ENCODE results near the gene GUCY1A1.

GUCY1A1 gene

GRCh38 chr4:155673453-155673979 is 6.9 kb downstream of the GUCY1A1 start:
- no peak overlapping the region for H2BK120ac ChIP-seq (ENCODE audit: low read depth, low read length)
- H2BK5ac ChIP-seq (ENCODE audit: low read length) = no peak overlapping the region
- no peaks in the 10 kb centered on the region for H3K79me2 ChIP-seq (ENCODE audit: control insufficient read depth, insufficient read depth, low read length)
- no peak overlapping the region for H3K27ac ChIP-seq (ENCODE audit: low read depth, low read length)
- DNase-seq = no peak
- peaks cover 3% of the 10 kb centered on the region for H3K4me1 ChIP-seq (ENCODE audit: control insufficient read depth, low read depth, low read length)
- H2AK5ac ChIP-seq (ENCODE audit: low read length) = no peak overlapping the region
- no peak overlapping the region for H3K4ac ChIP-seq (ENCODE audit: low read depth, low read length)
- no peak overlapping the region for H3K18ac ChIP-seq (ENCODE audit: low read length)
- H2BK15ac ChIP-seq (replicated peaks; ENCODE audit: low read depth) = no peak overlapping the region
- H3K4me2 ChIP-seq (ENCODE audit: low read length) = no peak overlapping the region
- no peak overlapping the region for H4K8ac ChIP-seq (ENCODE audit: low read depth, low read length)
- H3K9ac ChIP-seq (ENCODE audit: low read length) = no peak overlapping the region
- no peak overlapping the region for H3K4me3 ChIP-seq (ENCODE audit: low read length)
- H3K79me1 ChIP-seq (ENCODE audit: low read length) = no peaks in the 10 kb centered on the region
- no peaks in the 10 kb centered on the region for H3K36me3 ChIP-seq (ENCODE audit: control insufficient read depth, insufficient read depth, low read length)
- H3K27me3 ChIP-seq (ENCODE audit: insufficient read depth, low read length, poor library complexity) = no peaks in the 10 kb centered on the region
- H3K23ac ChIP-seq (ENCODE audit: low read length) = no peak overlapping the region
- no peak overlapping the region for H4K5ac ChIP-seq (ENCODE audit: low read length)
- H3K56ac ChIP-seq (ENCODE audit: low read length) = no peak overlapping the region
- no CpG with 5 or more reads among the region's 3 CpGs for WGBS (ENCODE audit: extremely low coverage, insufficient coverage, low lambda C conversion rate)

- H3K4me2 ChIP-seq (ENCODE audit: low read length) = no peak overlapping the region
- no CpG with 5 or more reads among the region's 6 CpGs for WGBS (ENCODE audit: extremely low coverage, insufficient coverage, low lambda C conversion rate)
Measured at GRCh38 chr4:155674669-155675071, 8.0 kb downstream of the GUCY1A1 start.

GRCh38 chr4:155675709-155676429 is 9.2 kb downstream of the GUCY1A1 start:
- Histone ChIP-seq H3K27ac (ENCODE audit: low read depth, low read length) (no peak overlapping the region), H3K23ac (ENCODE audit: low read length) (no peak overlapping the region), H3K4me2 (ENCODE audit: low read length) (no peak overlapping the region)

More at GRCh38 chr4:155674669-155675071, 8.0 kb downstream of the GUCY1A1 start:
- no peak overlapping the region for H3K4me3 ChIP-seq (ENCODE audit: low read length)
- H2BK120ac ChIP-seq (ENCODE audit: low read depth, low read length) = no peak overlapping the region
- H3K4me1 ChIP-seq (ENCODE audit: control insufficient read depth, low read depth, low read length) = peaks cover 3% of the 10 kb centered on the region
- H2BK15ac ChIP-seq (replicated peaks; ENCODE audit: low read depth) = peak overlapping the region; percentile 74
- H3K79me2 ChIP-seq (ENCODE audit: control insufficient read depth, insufficient read depth, low read length) = no peaks in the 10 kb centered on the region
- no peak overlapping the region for H3K9ac ChIP-seq (ENCODE audit: low read length)
- no peaks in the 10 kb centered on the region for H3K79me1 ChIP-seq (ENCODE audit: low read length)
- no peak overlapping the region for H3K18ac ChIP-seq (ENCODE audit: low read length)
- H4K8ac ChIP-seq (ENCODE audit: low read depth, low read length) = no peak overlapping the region
- H2AK5ac ChIP-seq (ENCODE audit: low read length) = no peak overlapping the region
- no peaks in the 10 kb centered on the region for H3K27me3 ChIP-seq (ENCODE audit: insufficient read depth, low read length, poor library complexity)
- no peak overlapping the region for H4K5ac ChIP-seq (ENCODE audit: low read length)
- DNase-seq = no peak
- H3K27ac ChIP-seq (ENCODE audit: low read depth, low read length) = no peak overlapping the region
- no peak overlapping the region for H3K23ac ChIP-seq (ENCODE audit: low read length)
- H3K4ac ChIP-seq (ENCODE audit: low read depth, low read length) = no peak overlapping the region
- no peaks in the 10 kb centered on the region for H3K36me3 ChIP-seq (ENCODE audit: control insufficient read depth, insufficient read depth, low read length)
- no peak overlapping the region for H3K56ac ChIP-seq (ENCODE audit: low read length)
- no peak overlapping the region for H2BK5ac ChIP-seq (ENCODE audit: low read length)

GRCh38 chr4:155676430-155676825 is 9.8 kb downstream of the GUCY1A1 start:
- Histone ChIP-seq H4K5ac (ENCODE audit: low read length) (no peak overlapping the region), H3K4me1 (ENCODE audit: control insufficient read depth, low read depth, low read length) (peaks cover 3% of the 10 kb centered on the region), H2AK5ac (ENCODE audit: low read length) (no peak overlapping the region), H3K4me2 (ENCODE audit: low read length) (no peak overlapping the region), H3K27me3 (ENCODE audit: insufficient read depth, low read length, poor library complexity) (no peaks in the 10 kb centered on the region), H3K56ac (ENCODE audit: low read length) (no peak overlapping the region), H3K4me3 (ENCODE audit: low read length) (no peak overlapping the region), H3K79me1 (ENCODE audit: low read length) (no peaks in the 10 kb centered on the region), H3K79me2 (ENCODE audit: control insufficient read depth, insufficient read depth, low read length) (no peaks in the 10 kb centered on the region), H3K27ac (ENCODE audit: low read depth, low read length) (no peak overlapping the region), H2BK15ac (replicated peaks; ENCODE audit: low read depth) (no peak overlapping the region), H3K36me3 (ENCODE audit: control insufficient read depth, insufficient read depth, low read length) (no peaks in the 10 kb centered on the region), H2BK120ac (ENCODE audit: low read depth, low read length) (no peak overlapping the region), H3K4ac (ENCODE audit: low read depth, low read length) (no peak overlapping the region), H3K18ac (ENCODE audit: low read length) (no peak overlapping the region), H3K23ac (ENCODE audit: low read length) (no peak overlapping the region), H2BK5ac (ENCODE audit: low read length) (no peak overlapping the region), H4K8ac (ENCODE audit: low read depth, low read length) (no peak overlapping the region), H3K9ac (ENCODE audit: low read length) (no peak overlapping the region)
- DNase-seq = peak; percentile 55
- WGBS (ENCODE audit: extremely low coverage, insufficient coverage, low lambda C conversion rate) = no CpG with 5 or more reads among the region's 4 CpGs

More at GRCh38 chr4:155675709-155676429, 9.2 kb downstream of the GUCY1A1 start:
- H3K18ac ChIP-seq (ENCODE audit: low read length) = no peak overlapping the region
- peaks cover 3% of the 10 kb centered on the region for H3K4me1 ChIP-seq (ENCODE audit: control insufficient read depth, low read depth, low read length)
- no CpG with 5 or more reads among the region's 2 CpGs for WGBS (ENCODE audit: extremely low coverage, insufficient coverage, low lambda C conversion rate)
- DNase-seq = peak; percentile 65
- H2BK120ac ChIP-seq (ENCODE audit: low read depth, low read length) = no peak overlapping the region
- H4K8ac ChIP-seq (ENCODE audit: low read depth, low read length) = no peak overlapping the region
- no peaks in the 10 kb centered on the region for H3K36me3 ChIP-seq (ENCODE audit: control insufficient read depth, insufficient read depth, low read length)
- H3K56ac ChIP-seq (ENCODE audit: low read length) = no peak overlapping the region
- H3K4me3 ChIP-seq (ENCODE audit: low read length) = no peak overlapping the region
- no peak overlapping the region for H2BK5ac ChIP-seq (ENCODE audit: low read length)
- no peaks in the 10 kb centered on the region for H3K79me2 ChIP-seq (ENCODE audit: control insufficient read depth, insufficient read depth, low read length)
- no peak overlapping the region for H3K9ac ChIP-seq (ENCODE audit: low read length)
- no peaks in the 10 kb centered on the region for H3K79me1 ChIP-seq (ENCODE audit: low read length)
- no peaks in the 10 kb centered on the region for H3K27me3 ChIP-seq (ENCODE audit: insufficient read depth, low read length, poor library complexity)
- no peak overlapping the region for H2BK15ac ChIP-seq (replicated peaks; ENCODE audit: low read depth)
- H4K5ac ChIP-seq (ENCODE audit: low read length) = no peak overlapping the region
- no peak overlapping the region for H2AK5ac ChIP-seq (ENCODE audit: low read length)
- H3K4ac ChIP-seq (ENCODE audit: low read depth, low read length) = no peak overlapping the region

GRCh38 chr4:155678011-155678410 is 11.4 kb downstream of the GUCY1A1 start:
- H3K36me3 ChIP-seq (ENCODE audit: control insufficient read depth, insufficient read depth, low read length) = no peaks in the 10 kb centered on the region
- no peak overlapping the region for H4K5ac ChIP-seq (ENCODE audit: low read length)
- H3K27me3 ChIP-seq (ENCODE audit: insufficient read depth, low read length, poor library complexity) = no peaks in the 10 kb centered on the region
- no peak overlapping the region for H3K23ac ChIP-seq (ENCODE audit: low read length)
- H2AK5ac ChIP-seq (ENCODE audit: low read length) = no peak overlapping the region
- no peak overlapping the region for H3K27ac ChIP-seq (ENCODE audit: low read depth, low read length)
- H3K4ac ChIP-seq (ENCODE audit: low read depth, low read length) = no peak overlapping the region
- no CpG with 5 or more reads among the region's 2 CpGs for WGBS (ENCODE audit: extremely low coverage, insufficient coverage, low lambda C conversion rate)
- peaks cover 3% of the 10 kb centered on the region for H3K4me1 ChIP-seq (ENCODE audit: control insufficient read depth, low read depth, low read length)
- H3K79me1 ChIP-seq (ENCODE audit: low read length) = no peaks in the 10 kb centered on the region
- H3K79me2 ChIP-seq (ENCODE audit: control insufficient read depth, insufficient read depth, low read length) = no peaks in the 10 kb centered on the region
- H3K4me3 ChIP-seq (ENCODE audit: low read length) = no peak overlapping the region
- H3K18ac ChIP-seq (ENCODE audit: low read length) = no peak overlapping the region
- H4K8ac ChIP-seq (ENCODE audit: low read depth, low read length) = no peak overlapping the region
- H2BK120ac ChIP-seq (ENCODE audit: low read depth, low read length) = no peak overlapping the region
- no peak overlapping the region for H3K9ac ChIP-seq (ENCODE audit: low read length)
- no peak overlapping the region for H2BK5ac ChIP-seq (ENCODE audit: low read length)
- H3K4me2 ChIP-seq (ENCODE audit: low read length) = no peak overlapping the region
- no peak for DNase-seq
- no peak overlapping the region for H3K56ac ChIP-seq (ENCODE audit: low read length)
- no peak overlapping the region for H2BK15ac ChIP-seq (replicated peaks; ENCODE audit: low read depth)
